ENCODE results near the gene CARD9. TPM values are rescaled to one million over a fixed set of nuclear protein-coding genes. Genes with fewer than 3 reads are reported as not detected.

Gene CARD9
- total RNA-seq, 1 experiment from 2014 or later = 1.7 TPM

DNA sequence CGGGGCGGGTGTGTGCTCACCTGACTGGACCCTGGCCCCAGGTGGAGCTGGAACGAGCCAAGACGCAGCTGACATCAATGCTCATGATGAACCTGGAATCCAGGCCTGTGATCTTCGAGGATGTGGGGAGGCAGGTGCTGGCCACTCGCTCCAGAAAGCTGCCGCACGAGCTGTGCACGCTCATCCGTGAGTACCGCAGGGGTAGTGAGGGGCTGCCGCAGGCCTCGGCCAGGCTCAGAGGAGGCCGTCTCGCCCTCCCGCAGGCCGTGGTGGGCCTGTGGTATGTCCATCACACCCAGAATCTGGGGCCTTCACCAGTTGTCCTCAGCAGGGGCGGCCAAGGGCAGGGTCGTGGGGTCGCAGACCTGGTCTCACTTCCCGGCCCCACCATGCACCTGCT, 48.3 kb upstream of the CARD9 start:
- Histone ChIP-seq H3K36me3 (ENCODE audit: control insufficient read depth, insufficient read depth, low read length) (no peaks in the 10 kb centered on the region; the same call in 1 of the 2 replicates), H3K4me1 (ENCODE audit: control insufficient read depth, insufficient read depth, low read length) (no peaks in the 10 kb centered on the region), H3K27ac (ENCODE audit: low read length) (no peak overlapping the region), H3K27me3 (ENCODE audit: control insufficient read depth, insufficient read depth, low read length) (no peaks in the 10 kb centered on the region), H3K9me3 (ENCODE audit: control insufficient read depth, insufficient read depth, low read depth, low read length) (no peaks in the 10 kb centered on the region), H3K4me3 (ENCODE audit: low read depth in 2 of 2, low read length in 2 of 2) (no peak overlapping the region)
- in situ Hi-C loops (cut with HindIII; ENCODE audit: low pct_unique_long_range_greater_than_20kb, low sequenced_read_pairs) (no loop called here), intact Hi-C loops (cut with micrococcal nuclease; ENCODE audit: unreplicated experiment) (no loop called here)
- no TSS peak for BruUV-seq (replicated peaks)
- ATAC-seq = no peak
- CTCF ChIA-PET = interaction anchor here (0.6 kb wide), 1 partner anchor 66 kb away, joined by 3 read pairs; no protein-coding TSS in a partner anchor
- TF ChIP-seq, protein P1, sequence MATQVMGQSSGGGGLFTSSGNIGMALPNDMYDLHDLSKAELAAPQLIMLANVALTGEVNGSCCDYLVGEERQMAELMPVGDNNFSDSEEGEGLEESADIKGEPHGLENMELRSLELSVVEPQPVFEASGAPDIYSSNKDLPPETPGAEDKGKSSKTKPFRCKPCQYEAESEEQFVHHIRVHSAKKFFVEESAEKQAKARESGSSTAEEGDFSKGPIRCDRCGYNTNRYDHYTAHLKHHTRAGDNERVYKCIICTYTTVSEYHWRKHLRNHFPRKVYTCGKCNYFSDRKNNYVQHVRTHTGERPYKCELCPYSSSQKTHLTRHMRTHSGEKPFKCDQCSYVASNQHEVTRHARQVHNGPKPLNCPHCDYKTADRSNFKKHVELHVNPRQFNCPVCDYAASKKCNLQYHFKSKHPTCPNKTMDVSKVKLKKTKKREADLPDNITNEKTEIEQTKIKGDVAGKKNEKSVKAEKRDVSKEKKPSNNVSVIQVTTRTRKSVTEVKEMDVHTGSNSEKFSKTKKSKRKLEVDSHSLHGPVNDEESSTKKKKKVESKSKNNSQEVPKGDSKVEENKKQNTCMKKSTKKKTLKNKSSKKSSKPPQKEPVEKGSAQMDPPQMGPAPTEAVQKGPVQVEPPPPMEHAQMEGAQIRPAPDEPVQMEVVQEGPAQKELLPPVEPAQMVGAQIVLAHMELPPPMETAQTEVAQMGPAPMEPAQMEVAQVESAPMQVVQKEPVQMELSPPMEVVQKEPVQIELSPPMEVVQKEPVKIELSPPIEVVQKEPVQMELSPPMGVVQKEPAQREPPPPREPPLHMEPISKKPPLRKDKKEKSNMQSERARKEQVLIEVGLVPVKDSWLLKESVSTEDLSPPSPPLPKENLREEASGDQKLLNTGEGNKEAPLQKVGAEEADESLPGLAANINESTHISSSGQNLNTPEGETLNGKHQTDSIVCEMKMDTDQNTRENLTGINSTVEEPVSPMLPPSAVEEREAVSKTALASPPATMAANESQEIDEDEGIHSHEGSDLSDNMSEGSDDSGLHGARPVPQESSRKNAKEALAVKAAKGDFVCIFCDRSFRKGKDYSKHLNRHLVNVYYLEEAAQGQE (IDR thresholded peaks at IDR 0.05; ENCODE audit: insufficient read depth in 1 of 2, low read depth in 2 of 2, low read length in 1 of 2) = no peak
- no peak for DNase-seq (ENCODE audit: low read depth, low spot score)
- POLR2A ChIA-PET = no interaction called here

DNA sequence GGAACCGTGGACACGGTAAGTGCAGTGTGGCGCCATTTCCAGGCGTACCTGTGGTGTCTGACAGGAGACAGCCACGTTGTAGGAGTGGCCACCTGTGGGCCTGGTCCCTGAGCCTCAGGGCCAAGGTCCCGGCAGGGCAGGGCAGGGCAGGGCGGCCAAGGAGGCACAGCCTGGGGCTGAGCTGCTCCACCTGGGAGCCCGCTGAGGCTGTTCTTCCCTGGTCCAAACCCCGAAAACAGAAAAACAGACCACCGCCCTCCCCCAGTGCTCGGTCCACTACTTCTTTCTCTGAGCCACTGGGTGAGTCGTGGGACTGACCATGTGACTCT, 45.6 kb upstream of the CARD9 start:
- DNase-seq (ENCODE audit: low read depth, low spot score) (no peak), ATAC-seq (no peak)
- intact Hi-C loops (cut with micrococcal nuclease; ENCODE audit: unreplicated experiment) (no loop called here), in situ Hi-C loops (cut with HindIII; ENCODE audit: low pct_unique_long_range_greater_than_20kb, low sequenced_read_pairs) (no loop called here)
- H3K4me1 ChIP-seq (ENCODE audit: control insufficient read depth, insufficient read depth, low read length) = no peaks in the 10 kb centered on the region
- TF ChIP-seq POLR2AphosphoS5 (IDR thresholded peaks at IDR 0.05; ENCODE audit: low read depth, low read length) = no peak
- TF ChIP-seq, protein P1 (IDR thresholded peaks at IDR 0.05; ENCODE audit: insufficient read depth in 1 of 2, low read depth in 2 of 2, low read length in 1 of 2) = no peak
- no peak for TF ChIP-seq SIN3A (IDR thresholded peaks at IDR 0.05; ENCODE audit: borderline replicate concordance, insufficient read depth, low read depth, low read length)
- TF ChIP-seq, protein P2, sequence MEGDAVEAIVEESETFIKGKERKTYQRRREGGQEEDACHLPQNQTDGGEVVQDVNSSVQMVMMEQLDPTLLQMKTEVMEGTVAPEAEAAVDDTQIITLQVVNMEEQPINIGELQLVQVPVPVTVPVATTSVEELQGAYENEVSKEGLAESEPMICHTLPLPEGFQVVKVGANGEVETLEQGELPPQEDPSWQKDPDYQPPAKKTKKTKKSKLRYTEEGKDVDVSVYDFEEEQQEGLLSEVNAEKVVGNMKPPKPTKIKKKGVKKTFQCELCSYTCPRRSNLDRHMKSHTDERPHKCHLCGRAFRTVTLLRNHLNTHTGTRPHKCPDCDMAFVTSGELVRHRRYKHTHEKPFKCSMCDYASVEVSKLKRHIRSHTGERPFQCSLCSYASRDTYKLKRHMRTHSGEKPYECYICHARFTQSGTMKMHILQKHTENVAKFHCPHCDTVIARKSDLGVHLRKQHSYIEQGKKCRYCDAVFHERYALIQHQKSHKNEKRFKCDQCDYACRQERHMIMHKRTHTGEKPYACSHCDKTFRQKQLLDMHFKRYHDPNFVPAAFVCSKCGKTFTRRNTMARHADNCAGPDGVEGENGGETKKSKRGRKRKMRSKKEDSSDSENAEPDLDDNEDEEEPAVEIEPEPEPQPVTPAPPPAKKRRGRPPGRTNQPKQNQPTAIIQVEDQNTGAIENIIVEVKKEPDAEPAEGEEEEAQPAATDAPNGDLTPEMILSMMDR (IDR thresholded peaks at IDR 0.05) = no peak
- TF ChIP-seq TCF7L2 (IDR thresholded peaks at IDR 0.05; ENCODE audit: low read depth, low read length) = no peak
- no peaks in the 10 kb centered on the region for H3K9me3 ChIP-seq (ENCODE audit: control insufficient read depth, insufficient read depth, low read depth, low read length)
- ChIA-PET POLR2A (no interaction called here), CTCF (interaction anchor here (0.7 kb wide), 1 partner anchor 107 kb away, joined by 3 read pairs; no protein-coding TSS in a partner anchor)
- H3K4me3 ChIP-seq (ENCODE audit: low read depth in 2 of 2, low read length in 2 of 2) = no peak overlapping the region
- peaks cover 4% of the 10 kb centered on the region for H3K36me3 ChIP-seq (ENCODE audit: control insufficient read depth, insufficient read depth, low read length)
- BruUV-seq (replicated peaks) = no TSS peak
- no peaks in the 10 kb centered on the region for H3K27me3 ChIP-seq (ENCODE audit: control insufficient read depth, insufficient read depth, low read length)
- H3K27ac ChIP-seq (ENCODE audit: low read length) = no peak overlapping the region
